HG02642 (cell line): ENCODE results near the gene DOCK4.

Source experiments
- ATAC-seq: cut with Tn5 transposase; IDR thresholded peaks from one replicate; pipeline ENCODE4 v1.9.1; 2021; ENCODE audit warnings: mild to moderate bottlenecking; ENCODE audit not compliant: unreplicated experiment, poor library complexity

Gene DOCK4

DNA sequence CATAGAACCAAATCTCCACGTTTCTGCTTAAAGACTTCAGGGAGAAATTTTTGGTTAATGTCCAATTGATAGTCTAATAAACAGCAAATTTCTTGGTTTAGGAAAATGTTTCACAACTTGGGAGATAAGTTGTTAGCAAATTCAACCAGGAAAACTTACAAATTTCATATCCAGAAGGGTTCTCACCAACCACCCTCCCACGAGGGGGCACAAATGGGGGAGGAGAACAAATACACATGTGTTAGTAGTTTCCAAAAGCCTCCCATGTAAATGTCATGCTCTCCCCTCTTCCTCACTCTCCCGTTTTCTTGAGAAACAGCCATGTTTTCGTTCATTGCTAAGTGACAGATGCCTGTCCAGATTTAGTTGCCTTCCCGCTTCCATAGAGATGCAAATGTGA, 10.5 kb downstream of the DOCK4 start:
- ATAC-seq, result no peak

DNA sequence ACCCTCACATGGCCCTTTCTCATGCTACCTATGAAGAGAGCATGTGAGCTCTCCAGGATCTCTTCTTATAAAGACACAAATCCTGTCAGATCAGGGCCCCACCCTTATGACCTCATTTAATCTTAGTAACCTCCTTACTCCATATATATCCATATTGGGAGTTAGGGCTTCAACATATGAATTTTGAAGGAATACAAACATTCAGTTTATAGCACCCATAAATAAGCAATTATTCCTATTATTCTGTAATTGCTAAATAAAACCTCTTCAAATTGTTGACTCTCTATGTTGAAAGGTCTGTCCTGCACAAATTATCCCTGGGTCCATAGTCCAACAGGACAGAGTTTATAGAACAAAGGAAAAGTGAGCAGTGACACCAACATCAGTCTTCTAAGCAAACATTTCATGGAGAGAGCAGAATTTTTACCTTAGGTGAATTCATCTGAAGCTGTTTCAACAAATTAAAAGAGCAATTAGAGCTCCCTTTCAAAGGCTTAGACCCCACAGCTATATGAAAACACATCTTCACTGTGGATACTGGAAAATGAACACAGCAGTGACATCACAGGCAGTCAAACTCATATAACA, 12.2 kb downstream of the DOCK4 start:
- no peak for ATAC-seq

DNA sequence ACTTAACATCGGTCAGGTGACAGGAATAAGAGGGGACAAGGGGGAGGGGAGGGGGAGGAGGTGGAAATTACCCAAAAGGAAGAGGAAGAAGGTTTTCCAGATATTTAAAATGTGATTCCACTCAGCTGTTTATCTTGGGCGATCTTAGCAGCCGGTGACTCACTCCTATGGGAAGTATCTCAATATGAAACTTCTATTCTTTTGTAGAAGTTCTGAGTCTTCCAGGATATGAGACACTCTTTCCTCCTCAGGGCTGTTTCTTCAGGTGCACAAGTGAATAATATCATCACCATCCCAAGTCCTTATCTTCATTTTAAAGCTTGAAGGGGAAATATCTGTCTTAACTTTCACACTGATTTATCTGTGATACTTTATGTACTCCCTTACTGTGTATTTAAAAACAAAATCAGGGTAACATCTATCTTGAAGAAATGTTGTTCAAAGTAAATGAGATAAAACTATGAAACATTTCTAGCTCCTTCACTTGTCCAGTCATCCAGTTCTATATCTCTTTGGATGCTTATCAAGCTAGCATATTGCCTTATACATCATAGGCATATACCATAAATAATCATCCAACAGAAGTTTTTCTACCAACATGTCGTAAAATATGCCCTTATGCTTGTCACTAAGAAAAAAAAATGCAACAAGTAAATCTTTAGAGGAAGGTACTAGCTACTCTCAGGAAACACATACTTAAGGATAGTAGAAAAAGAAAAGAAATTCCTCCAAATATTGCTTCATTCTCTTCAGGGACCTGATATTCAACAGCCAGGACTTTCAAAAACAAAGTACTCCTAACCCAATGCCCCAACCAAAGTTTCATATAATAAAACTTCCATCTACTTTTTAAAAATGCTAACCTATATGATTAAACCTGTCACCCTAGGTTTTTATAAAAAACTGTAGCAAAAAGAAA, 13.7 kb downstream of the DOCK4 start:
- no peak for ATAC-seq

DNA sequence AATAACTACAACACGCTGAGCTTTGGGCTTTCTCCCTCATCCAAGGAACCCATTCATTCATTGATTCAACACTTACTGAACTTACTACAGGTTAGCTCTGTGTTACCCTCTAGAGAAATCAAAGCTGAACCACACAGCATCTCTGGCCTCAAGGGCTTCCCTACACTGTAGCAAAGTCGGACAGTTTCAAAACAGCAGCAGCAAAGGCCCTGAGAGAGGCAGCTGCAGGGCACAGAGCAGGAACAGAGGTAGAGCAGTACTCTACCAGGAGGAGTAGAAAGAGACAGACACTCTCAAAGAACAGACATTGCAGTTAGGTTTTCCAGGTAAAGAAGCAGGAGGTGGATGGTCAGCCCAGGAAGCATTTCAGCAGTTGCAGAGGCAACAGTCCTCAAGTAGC, 16.1 kb downstream of the DOCK4 start:
- ATAC-seq, result no peak

DNA sequence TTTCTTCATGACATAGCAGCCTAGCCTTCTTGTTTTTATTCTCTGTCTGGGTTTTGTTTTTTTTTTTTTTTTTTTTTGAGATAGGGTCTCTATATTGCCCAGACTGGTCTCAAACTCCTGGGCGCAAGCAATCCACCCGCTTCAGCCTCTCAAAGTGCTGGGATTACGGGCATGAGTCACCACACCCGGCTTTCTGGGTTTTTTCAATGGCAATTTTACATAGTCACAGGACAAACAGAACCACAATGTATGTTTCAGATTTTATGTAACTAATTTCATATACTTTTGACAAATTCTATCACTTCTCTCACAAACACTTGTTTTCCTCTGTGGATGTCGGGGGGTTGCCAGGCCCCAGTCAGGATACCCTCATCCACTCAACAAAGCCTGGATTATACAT, 16.5 kb downstream of the DOCK4 start:
- ATAC-seq, result no peak

DNA sequence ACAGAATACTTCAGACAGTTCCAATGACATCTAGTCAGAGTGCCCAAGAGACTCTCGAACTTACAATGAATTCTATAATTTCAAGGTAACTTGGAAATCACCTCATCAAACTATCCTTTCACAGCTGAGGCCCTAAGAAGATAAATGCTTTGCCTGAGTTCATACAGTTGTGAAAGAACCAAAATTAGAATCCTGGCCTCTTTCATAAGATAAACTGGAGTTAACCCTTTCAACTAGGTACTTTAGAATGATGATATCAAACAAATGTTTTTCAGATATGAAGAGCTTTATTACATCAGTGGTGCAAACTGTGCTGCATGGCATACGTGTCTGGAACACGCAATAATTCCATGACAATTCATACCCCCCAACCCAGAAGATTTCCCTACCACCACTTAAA, 17.9 kb downstream of the DOCK4 start:
- no peak for ATAC-seq

DNA sequence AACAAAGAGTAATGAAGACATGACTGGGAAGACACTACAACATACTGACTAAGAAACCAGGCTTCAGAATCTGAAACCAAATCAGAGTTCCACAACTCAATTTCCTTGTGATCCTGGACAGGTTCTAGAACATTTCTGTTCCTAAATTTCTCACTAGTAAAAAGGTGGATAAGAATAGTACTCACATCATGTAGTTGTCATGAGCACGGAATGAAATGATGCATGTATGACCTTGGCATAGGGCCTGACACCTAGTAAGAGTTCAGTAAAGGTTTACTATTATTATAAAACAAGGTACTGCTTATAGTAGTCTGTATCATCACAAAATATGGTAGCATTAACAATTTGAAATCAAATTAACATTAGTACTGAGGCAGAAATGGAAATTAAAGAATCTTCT, 19.9 kb downstream of the DOCK4 start:
- ATAC-seq, result no peak

DNA sequence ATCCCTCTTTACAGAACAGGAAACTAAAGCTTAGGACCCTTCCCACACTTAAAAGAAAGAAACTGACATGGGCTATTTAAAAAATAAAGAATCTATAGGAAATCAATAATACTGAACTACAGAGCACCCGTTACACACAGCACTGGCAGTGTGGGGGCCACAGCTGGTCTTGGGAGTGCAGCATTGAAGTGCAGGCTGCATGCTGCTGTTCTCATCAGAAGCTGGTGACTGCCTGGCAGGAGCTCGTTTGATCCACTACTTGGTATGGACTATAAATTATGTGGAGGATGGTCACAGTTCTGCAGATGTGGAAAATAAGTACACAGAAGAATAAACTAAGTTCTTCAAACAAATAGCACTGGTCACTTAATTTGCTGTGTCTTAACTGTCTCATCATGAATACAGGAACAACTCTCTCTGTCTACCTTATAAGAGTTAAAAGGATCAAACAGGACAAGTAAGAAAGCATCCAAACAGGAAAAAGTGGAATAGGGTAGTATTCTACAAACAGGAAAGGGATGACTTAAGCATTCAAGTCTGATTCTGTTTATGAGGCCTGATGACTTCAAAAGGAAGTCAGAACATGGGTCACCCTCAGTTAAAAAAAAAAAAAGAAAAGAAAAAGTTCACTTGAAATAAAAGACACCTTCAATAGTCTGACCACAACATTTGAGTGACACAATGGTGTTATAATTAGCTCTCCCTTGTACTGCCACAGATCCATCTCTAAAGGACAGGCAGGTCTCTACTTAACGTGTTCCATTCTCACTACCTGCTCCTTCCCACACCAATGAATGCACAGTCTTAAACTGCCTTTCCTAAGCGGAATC, 21.0 kb downstream of the DOCK4 start:
- ATAC-seq, result no peak

DNA sequence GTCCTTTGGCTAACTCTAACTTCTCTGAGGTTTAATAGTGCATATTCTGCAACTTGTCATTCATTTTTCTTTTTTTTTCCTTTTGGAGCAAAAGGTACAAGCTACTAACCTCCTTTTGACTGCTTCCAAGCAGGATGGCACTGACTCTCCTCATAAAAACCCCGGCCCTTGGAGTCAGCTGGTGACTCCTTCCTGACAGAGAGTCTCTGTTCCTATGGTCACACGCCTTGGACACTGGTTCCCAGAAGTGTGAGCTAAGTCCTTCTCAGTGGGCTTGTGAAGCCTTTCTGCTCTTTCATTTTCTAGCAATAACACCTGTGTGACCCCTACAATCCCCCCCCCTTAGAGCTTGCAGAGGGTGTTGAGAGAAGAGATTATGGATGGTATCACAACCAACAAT, 21.7 kb downstream of the DOCK4 start:
- no peak for ATAC-seq

DNA sequence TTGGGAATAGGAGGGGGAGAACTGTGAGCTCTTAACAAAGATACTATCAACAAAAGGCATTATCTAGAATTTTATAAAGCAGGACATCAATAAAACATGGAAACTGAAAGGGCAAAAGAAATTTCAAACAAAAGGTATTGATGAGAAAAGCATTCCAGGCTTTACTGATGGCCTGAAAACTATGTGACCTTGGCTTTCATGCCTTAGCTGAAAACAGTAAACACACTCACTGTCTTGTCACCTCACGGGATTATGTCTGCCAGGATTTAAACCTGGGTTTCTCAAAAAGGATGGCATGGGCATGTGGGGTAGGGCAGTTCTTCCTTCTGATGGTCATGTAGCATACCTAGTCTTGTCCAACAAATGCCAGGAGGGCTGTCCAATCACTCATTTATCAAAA, 22.9 kb downstream of the DOCK4 start:
- no peak for ATAC-seq

DNA sequence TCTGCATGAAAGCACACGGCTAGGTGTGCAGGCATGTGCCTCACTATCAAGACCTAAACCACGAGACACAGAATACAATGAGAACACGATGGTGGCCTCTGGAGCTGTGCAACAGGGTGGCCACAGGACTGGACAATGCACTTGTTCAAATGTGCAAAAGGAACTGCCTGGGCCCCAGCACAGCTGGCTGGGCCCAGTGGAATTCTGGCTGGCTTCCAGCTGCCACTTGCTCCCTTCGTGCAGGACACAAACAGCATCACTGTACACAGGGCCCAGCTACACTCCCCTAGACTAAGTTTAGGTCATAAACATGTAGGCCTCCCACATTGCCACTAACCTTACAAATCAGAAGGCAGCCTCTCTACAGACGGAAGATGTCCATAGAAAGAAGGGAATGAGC, 23.4 kb downstream of the DOCK4 start:
- no peak for ATAC-seq

DNA sequence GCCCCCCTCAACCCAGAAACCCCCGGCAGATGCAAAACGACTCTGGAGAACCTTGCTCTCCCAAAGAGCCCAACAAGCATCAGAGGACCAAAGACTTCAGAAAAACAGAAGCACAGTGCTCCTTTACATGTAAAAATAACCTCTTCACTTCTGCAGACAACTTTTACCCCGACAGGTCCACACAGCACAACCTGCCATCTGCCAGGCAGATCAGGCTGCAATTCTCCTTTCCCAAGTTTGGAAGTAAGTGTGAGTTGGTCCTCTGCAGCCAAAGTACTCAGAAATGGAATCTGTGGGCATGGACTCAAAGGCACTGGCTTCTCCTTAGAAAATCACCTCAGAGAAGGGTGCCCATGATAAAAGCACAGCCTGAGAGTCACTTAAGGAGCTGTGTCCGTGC, 26.0 kb downstream of the DOCK4 start:
- ATAC-seq, result no peak

DNA sequence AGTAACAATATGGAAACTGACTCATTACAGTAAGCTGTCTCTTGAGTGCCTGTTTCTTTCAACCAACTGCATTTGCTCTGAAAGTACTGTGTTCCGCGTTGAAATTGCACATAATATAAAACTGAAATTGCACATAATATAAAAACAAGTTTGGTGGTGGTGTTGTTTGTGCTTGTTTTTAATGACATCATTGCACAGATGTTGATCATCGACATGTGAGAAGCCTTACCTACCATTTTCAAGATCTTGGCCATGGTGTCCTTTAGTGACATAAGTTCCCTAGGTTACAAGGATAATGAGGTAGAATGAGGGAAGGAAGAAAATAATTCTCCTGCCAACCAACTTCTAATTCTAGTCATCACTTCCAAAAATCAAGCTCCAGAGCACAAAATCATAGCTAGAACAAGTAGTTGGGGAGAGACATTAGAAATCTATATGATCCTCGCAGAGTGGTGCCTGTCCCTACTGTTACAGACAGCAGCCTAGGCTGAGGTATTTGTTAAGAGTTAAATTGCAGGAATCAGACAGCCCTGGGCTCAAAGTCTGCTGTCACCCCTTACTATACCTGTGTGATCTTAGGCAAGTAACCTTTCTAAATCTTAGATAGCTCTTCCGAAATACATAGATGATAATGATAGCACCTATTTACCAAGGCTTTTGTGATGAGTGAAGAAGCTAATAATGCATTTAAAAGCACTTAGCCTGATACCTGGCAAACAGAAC, 29.3 kb downstream of the DOCK4 start:
- ATAC-seq, result no peak

DNA sequence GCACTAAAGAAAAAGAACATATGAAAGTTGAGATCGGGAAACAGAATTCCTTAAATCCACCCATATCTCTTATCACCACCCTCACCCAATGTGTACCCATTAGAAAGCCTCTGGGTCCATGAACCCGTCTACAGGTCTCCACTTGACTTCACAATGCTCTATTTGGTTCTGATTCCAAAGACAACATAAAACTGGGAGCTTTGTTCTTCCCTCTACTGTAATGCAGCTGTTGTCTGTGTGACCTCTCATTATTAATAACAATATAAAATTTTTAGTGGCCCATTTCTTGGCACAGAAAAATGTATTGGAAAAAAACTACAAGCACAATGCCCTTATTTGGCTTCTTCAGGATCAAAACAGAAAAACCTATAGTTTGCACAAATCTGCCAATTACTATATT, 30.0 kb downstream of the DOCK4 start:
- no peak for ATAC-seq

DNA sequence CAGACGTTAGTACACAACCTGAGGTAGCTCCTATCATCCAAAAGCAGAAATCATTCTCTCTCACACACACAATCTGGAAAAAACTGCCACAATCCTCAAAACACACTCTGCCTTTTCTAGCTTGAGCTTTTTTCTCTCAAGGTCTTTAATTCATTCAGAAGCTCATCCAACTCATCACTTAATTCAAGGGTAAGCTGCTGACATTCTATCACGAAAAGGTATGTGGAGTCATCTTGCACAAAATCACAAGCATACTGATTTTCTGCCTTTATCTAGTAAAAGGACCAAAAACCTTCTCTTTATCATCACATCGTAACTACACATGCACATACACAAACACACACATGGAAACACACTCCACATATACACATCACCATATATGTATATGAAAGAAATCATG, 32.0 kb downstream of the DOCK4 start:
- no peak for ATAC-seq

DNA sequence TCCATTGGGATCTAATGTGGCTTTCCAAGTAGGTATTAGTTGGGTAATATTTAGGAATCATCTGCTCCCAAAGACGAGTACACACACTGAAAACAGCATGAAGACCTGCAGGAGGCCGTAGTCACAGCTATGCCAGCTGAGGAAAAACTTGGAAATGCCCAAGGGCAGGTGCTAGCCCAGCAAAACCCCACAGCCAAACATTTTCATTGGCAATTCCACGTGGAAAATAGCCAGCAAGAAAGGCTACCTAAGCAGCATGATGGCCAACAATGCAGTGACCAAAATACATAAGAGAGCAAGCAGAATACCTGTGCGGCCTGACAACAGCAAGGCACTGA, 32.7 kb downstream of the DOCK4 start:
- ATAC-seq, result no peak

DNA sequence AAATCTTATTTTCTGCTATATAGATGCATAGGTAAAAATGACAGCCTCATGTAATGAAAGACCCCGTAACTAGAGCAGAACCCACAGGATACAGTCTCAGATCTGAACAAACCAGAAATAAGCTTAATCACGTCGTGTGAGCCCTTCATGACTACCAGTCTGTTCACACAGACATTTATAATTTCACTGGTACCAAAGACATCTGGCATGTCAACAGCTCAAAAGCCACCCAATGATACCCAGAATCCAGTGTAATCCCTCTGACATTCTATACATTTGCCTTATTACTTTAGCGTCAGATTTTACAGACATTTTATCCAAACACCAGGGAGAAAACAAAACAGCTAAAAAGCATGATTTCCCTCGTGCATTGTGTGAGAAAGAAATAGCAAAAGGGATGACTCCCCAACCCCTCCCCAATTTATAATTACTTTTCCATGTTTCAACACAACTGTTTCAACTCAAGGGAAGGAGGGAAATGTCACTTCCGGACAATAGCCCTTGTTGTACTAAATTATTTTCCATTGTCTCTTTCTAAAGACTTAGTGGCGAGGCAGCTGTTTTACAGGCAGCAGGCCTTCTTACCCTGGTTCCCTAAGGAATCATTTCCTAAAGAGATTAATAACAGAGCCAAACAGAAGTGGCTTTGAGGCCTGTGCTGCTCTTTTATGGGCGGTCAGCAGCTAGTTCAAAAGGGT, 33.2 kb downstream of the DOCK4 start:
- no peak for ATAC-seq

DNA sequence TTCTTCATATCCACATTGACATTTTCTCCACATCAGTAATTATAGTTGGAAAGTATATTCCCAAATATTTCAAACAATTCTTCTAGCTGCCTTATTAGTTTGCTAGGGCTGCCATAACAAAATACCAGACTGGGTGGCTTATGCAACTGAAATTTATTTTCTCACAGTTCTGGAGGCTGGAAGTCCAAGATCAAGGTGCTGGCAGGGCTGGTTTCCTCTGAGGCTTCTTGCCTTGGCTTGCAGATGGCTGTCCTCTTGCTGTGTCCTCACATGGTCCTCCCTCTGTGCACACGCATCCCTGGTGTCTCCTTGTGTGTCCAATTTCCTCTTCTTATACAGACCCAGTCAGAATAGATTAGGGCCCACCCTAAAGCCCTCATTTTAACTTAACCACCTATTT, 34.5 kb downstream of the DOCK4 start:
- ATAC-seq, result no peak

DNA sequence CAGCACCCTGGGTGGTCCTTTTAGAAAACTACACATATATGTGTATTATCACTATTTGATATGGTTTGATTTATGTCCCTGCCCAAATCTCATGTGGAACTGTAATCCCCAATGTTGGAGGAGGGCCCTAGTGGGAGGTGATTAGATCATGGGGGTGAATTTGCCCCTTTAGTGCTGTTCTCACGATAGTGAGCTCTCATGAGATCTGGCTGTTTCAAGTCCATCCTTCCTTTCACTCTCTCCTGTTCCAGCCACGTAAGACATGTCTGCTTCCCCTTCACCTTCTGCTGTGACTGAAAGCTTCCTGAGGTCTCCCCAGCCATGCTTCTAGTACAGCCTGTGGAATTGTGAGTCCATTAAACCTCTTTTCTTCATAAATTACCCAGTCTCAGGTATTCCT, 37.3 kb downstream of the DOCK4 start:
- ATAC-seq, result no peak

DNA sequence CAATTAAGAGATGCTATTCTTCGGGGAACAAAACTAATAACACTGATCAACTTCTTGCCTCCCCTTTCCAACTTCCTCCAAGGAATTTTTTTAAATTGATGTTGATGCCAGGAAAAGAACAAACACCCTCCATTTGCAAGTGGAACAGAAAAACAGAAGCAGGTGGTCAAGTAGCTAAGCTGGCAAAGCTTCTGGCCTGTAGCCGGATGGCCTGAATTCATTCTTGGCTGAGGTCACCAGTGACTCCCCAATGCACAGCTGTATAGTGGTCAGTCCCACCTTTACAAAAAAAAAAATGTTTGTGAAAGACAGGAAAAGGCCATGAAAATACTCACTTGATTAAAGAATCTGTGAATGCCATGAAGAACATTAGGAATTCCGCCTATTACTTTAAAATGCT, 39.1 kb downstream of the DOCK4 start:
- no peak for ATAC-seq
